Cardiac fibroblast (primary cell): ENCODE data around the gene MACROD2.

Experiments
- DNase-seq, 2 donors: peaks; one replicate each; pipeline versions ENCODE4 v3.0.0 to v3.0.0-alpha.2; 2010; ENCODE audit warnings: low read depth in 2 of 2
- H3K4me3 ChIP-seq, 2 donors: replicated peaks in 1 of 2; 1 replicate in 1 of 2; 2 replicates in 1 of 2; pipeline ENCODE4 v1.5.1; 2011; ENCODE audit warnings: low read depth in 2 of 2, low read length in 2 of 2, mild to moderate bottlenecking in 2 of 2, moderate library complexity in 1 of 2
- CTCF ChIP-seq: IDR thresholded peaks from one replicate; pipeline ENCODE4 v1.5.1; 2011; ENCODE audit warnings: low read depth, mild to moderate bottlenecking, low read length, inconsistent platforms

The MACROD2 gene

GRCh38 chr20:14826543-14827313, 831.4 kb downstream of the MACROD2 start:
- no peak for TF ChIP-seq CTCF
- no peak for DNase-seq
- no peak overlapping the region for H3K4me3 ChIP-seq

- no peak for TF ChIP-seq CTCF
- DNase-seq, result no peak
- no peak overlapping the region for H3K4me3 ChIP-seq
Measured at GRCh38 chr20:14828459-14828858, 833.1 kb downstream of the MACROD2 start.

- no peak for TF ChIP-seq CTCF
- H3K4me3 ChIP-seq, result no peak overlapping the region
- no peak for DNase-seq
Measured at GRCh38 chr20:14829906-14830305, 834.6 kb downstream of the MACROD2 start.

GRCh38 chr20:14830466-14830865, 835.1 kb downstream of the MACROD2 start:
- TF ChIP-seq CTCF, result no peak
- no peak overlapping the region for H3K4me3 ChIP-seq
- no peak for DNase-seq

- TF ChIP-seq CTCF, result no peak
- H3K4me3 ChIP-seq, result no peak overlapping the region
- DNase-seq, result no peak
Measured at GRCh38 chr20:14830899-14831298, 835.6 kb downstream of the MACROD2 start.

GRCh38 chr20:14832630-14833029, 837.3 kb downstream of the MACROD2 start:
- no peak overlapping the region for H3K4me3 ChIP-seq
- TF ChIP-seq CTCF, result no peak
- DNase-seq, result no peak
